HepG2 (cell line): ENCODE measurements around the gene EFNA4. TPM values are rescaled to one million over a fixed set of nuclear protein-coding genes. Genes with fewer than 3 reads are reported as not detected.

Source experiments
- CBX1 ChIP-seq: IDR thresholded peaks from one replicate; pipeline ENCODE4 v1.6.1; 2016; ENCODE audit warnings: antibody characterized with exemption, low read depth
- FOXC1 ChIP-seq: sonication (generic); formaldehyde crosslinking; IDR thresholded peaks from 2 replicates; pipeline ENCODE4 v1.8.0; 2022; ENCODE audit warnings: mild to moderate bottlenecking, missing genetic modification reagents, borderline replicate concordance
- FOXK1 ChIP-seq: sonication (generic); formaldehyde crosslinking; IDR thresholded peaks from 2 replicates; pipeline ENCODE4 v1.4.0; 2020; ENCODE audit warnings: low read depth, missing genetic modification reagents, borderline replicate concordance
- HCFC1 ChIP-seq: fragments of 150-350 bp; IDR thresholded peaks from 2 replicates; pipeline ENCODE4 v1.6.1; 2014; ENCODE audit warnings: low read depth, low read length
- HNRNPLL ChIP-seq: fragments of 200-400 bp; formaldehyde crosslinking; IDR thresholded peaks from 2 replicates; pipeline ENCODE4 v1.6.1; 2017; ENCODE audit warnings: mild to moderate bottlenecking, low read depth, low read length; ENCODE audit not compliant: poor library complexity, severe bottlenecking
- KDM6A ChIP-seq: IDR thresholded peaks from 2 replicates; pipeline ENCODE4 v1.6.1; 2016; ENCODE audit warnings: low read depth
- LCORL ChIP-seq, 2 experiments: fragments of 450-650 bp in 1 of 2; sonication (generic) in 1 of 2; formaldehyde crosslinking in 1 of 2; IDR thresholded peaks; 2 replicates each; pipeline versions ENCODE4 v1.5.0 to v1.6.1; 2017 to 2020; ENCODE audit warnings: antibody characterized with exemption in 1 of 2, missing genetic modification reagents in 1 of 2
- MIER2 ChIP-seq: IDR thresholded peaks from 2 replicates; pipeline ENCODE4 v1.6.1; 2016; ENCODE audit warnings: missing biosample characterization, missing genetic modification reagents
- NCOA2 ChIP-seq: sonication (generic); formaldehyde crosslinking; IDR thresholded peaks from 2 replicates; pipeline ENCODE4 v1.8.0; 2022; ENCODE audit warnings: inconsistent platforms
- NFE2 ChIP-seq: sonication (generic); formaldehyde crosslinking; IDR thresholded peaks from 2 replicates; pipeline ENCODE4 v1.4.0; 2020; ENCODE audit warnings: missing genetic modification reagents
- NFKBIZ ChIP-seq: IDR thresholded peaks from 2 replicates; pipeline ENCODE4 v1.6.1; 2018; ENCODE audit warnings: missing genetic modification reagents, missing compliant biosample characterization
- NR2F1 ChIP-seq, 2 experiments: fragments of 450-650 bp in 1 of 2; formaldehyde crosslinking in 1 of 2; IDR thresholded peaks; 2 replicates each; pipeline versions ENCODE4 v1.5.0 to v1.6.1; 2016 to 2020; ENCODE audit warnings: mild to moderate bottlenecking in 1 of 2, missing compliant biosample characterization in 1 of 2, missing genetic modification reagents in 1 of 2, moderate library complexity in 1 of 2
- ONECUT2 ChIP-seq: sonication (generic); formaldehyde crosslinking; IDR thresholded peaks from 2 replicates; pipeline ENCODE4 v1.4.0; 2020; ENCODE audit warnings: missing genetic modification reagents
- RARA ChIP-seq: IDR thresholded peaks from 2 replicates; pipeline ENCODE4 v1.6.1; 2016; ENCODE audit warnings: missing genetic modification reagents, missing compliant biosample characterization
- SOX5 ChIP-seq: IDR thresholded peaks from 2 replicates; pipeline ENCODE4 v1.6.1; 2016; ENCODE audit warnings: borderline replicate concordance
- SP4 ChIP-seq: sonication (generic); formaldehyde crosslinking; IDR thresholded peaks from 2 replicates; pipeline ENCODE4 v1.8.1; 2023; ENCODE audit warnings: mild to moderate bottlenecking, missing genetic modification reagents
- SRF ChIP-seq: IDR thresholded peaks from 2 replicates; pipeline ENCODE4 v1.6.1; 2011; ENCODE audit warnings: mild to moderate bottlenecking, low read depth, low read length, moderate library complexity
- TBX2 ChIP-seq: sonication (generic); formaldehyde crosslinking; IDR thresholded peaks from 2 replicates; pipeline ENCODE4 v1.5.0; 2020; ENCODE audit warnings: missing genetic modification reagents, mild to moderate bottlenecking, borderline replicate concordance
- ZBTB20 ChIP-seq: sonication (generic); formaldehyde crosslinking; IDR thresholded peaks from 2 replicates; pipeline ENCODE4 v1.8.1; 2023; ENCODE audit warnings: missing genetic modification reagents, low read depth, mild to moderate bottlenecking, borderline replicate concordance
- ZBTB7A ChIP-seq: sonication (generic); formaldehyde crosslinking; IDR thresholded peaks from 2 replicates; pipeline ENCODE4 v1.8.0; 2022; ENCODE audit warnings: mild to moderate bottlenecking, missing genetic modification reagents
- ZNF124 ChIP-seq: sonication (generic); formaldehyde crosslinking; IDR thresholded peaks from 2 replicates; pipeline ENCODE4 v1.4.0; 2020; ENCODE audit warnings: missing genetic modification reagents
- ZNF143 ChIP-seq: sonication (generic); formaldehyde crosslinking; IDR thresholded peaks from 2 replicates; pipeline ENCODE4 v1.4.0; 2020; ENCODE audit warnings: missing genetic modification reagents
- ZNF260 ChIP-seq: sonication (generic); formaldehyde crosslinking; IDR thresholded peaks from 2 replicates; pipeline ENCODE4 v1.4.0; 2020; ENCODE audit warnings: missing genetic modification reagents, low read depth, mild to moderate bottlenecking, borderline replicate concordance
- ZNF563 ChIP-seq: sonication (generic); formaldehyde crosslinking; IDR thresholded peaks from 2 replicates; pipeline ENCODE4 v1.8.0; 2022; ENCODE audit warnings: mild to moderate bottlenecking, moderate library complexity, missing genetic modification reagents
- ZNF737 ChIP-seq: sonication (generic); formaldehyde crosslinking; IDR thresholded peaks from 2 replicates; pipeline ENCODE4 v1.5.0; 2020; ENCODE audit warnings: missing genetic modification reagents, mild to moderate bottlenecking, borderline replicate concordance
- ZSCAN29 ChIP-seq: sonication (generic); formaldehyde crosslinking; conservative IDR thresholded peaks from 2 replicates; pipeline ENCODE4 v1.4.0; 2020; ENCODE audit warnings: mild to moderate bottlenecking, missing genetic modification reagents
- polyA plus RNA-seq, 8 experiments: library from polyadenylated mRNA; depleted of rRNA in 3 of 8; stranded (reverse) in 7 of 8; unstranded in 1 of 8; fragments of >200 nt; fragmentation: Illumina TruSeq in 4 of 8; extraction: Trizol in 4 of 8; gene quantifications; 2 replicates each; pipeline versions ENCODE4 v1.2.1 to v1.2.3, GENCODE V29; 2011 to 2016; ENCODE audit warnings: low read depth in 4 of 8, missing spikeins in 1 of 8, mixed read lengths in 1 of 8; ENCODE audit not compliant: insufficient read depth in 1 of 8
- total RNA-seq, 5 experiments: library from RNA; depleted of rRNA; stranded (reverse); fragments of >200 nt; fragmentation: Illumina TruSeq; extraction: Trizol; gene quantifications; 2 replicates each; pipeline ENCODE4 v1.2.3, GENCODE V29; 2016; ENCODE audit warnings: low read depth in 1 of 5
- TF ChIP-seq, protein P1 (sequence below): conservative IDR thresholded peaks from 2 replicates; pipeline ENCODE4 v1.6.1; 2018; ENCODE audit warnings: missing genetic modification reagents
- TF ChIP-seq, protein P2 (sequence below): sonication (generic); formaldehyde crosslinking; IDR thresholded peaks from 2 replicates; pipeline ENCODE4 v1.5.1; 2020; ENCODE audit warnings: mild to moderate bottlenecking, missing genetic modification reagents

EFNA4 gene
- total and polyA plus RNA-seq, 2 of the 13 experiments (the other 11 are each of a cell fraction or from before 2014, with no cell fraction given) = 12.0 to 17.2 TPM

GRCh38 chr1:155084722-155085503 lies 21.4 kb downstream of the EFNA4 start (continued):
- TF ChIP-seq ZSCAN29 (peak; percentile 98), CBX1 (peak; percentile 32), RARA (0 out of 2 replicates have a peak, but pooled peaks have one; percentile 15), ZNF124 (0 out of 2 replicates have a peak, but pooled peaks have one; percentile 61), TBX2 (CRISPR knock-in tag) (peak; percentile 55; the same call in 1 of the 2 replicates), KDM6A (CRISPR knock-in tag) (no peak), ZNF143 (CRISPR knock-in tag) (no peak), HCFC1 (no peak), LCORL (IDR thresholded peaks at IDR 0.05) (no peak), LCORL (CRISPR knock-in tag; IDR thresholded peaks at IDR 0.05) (peak; percentile 90), SP4 (peak; percentile 60), ZBTB7A (CRISPR knock-in tag) (no peak), NFE2 (CRISPR knock-in tag) (no peak), ZNF737 (CRISPR knock-in tag) (no peak), HNRNPLL (peak; percentile 87), MIER2 (peak; percentile 44; the same call in 1 of the 2 replicates), SRF (no peak; the same call in 1 of the 2 replicates), ONECUT2 (CRISPR knock-in tag) (no peak), NCOA2 (CRISPR knock-in tag) (peak; percentile 20; the same call in 1 of the 2 replicates), FOXC1 (peak; percentile 88), ZNF260 (CRISPR knock-in tag) (no peak), NR2F1 (CRISPR knock-in tag; IDR thresholded peaks at IDR 0.05) (no peak), FOXK1 (0 out of 2 replicates have a peak, but pooled peaks have one; percentile 57), ZNF563 (0 out of 2 replicates have a peak, but pooled peaks have one; percentile 36), ZBTB20 (CRISPR knock-in tag) (peak; percentile 37; the same call in 1 of the 2 replicates), SOX5 (CRISPR knock-in tag) (peak; percentile 55), NFKBIZ (no peak)
- TF ChIP-seq, protein P1, sequence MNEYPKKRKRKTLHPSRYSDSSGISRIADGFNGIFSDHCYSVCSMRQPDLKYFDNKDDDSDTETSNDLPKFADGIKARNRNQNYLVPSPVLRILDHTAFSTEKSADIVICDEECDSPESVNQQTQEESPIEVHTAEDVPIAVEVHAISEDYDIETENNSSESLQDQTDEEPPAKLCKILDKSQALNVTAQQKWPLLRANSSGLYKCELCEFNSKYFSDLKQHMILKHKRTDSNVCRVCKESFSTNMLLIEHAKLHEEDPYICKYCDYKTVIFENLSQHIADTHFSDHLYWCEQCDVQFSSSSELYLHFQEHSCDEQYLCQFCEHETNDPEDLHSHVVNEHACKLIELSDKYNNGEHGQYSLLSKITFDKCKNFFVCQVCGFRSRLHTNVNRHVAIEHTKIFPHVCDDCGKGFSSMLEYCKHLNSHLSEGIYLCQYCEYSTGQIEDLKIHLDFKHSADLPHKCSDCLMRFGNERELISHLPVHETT (CRISPR knock-in tag) = no peak; the same call in 1 of the 2 replicates
- TF ChIP-seq, protein P2, sequence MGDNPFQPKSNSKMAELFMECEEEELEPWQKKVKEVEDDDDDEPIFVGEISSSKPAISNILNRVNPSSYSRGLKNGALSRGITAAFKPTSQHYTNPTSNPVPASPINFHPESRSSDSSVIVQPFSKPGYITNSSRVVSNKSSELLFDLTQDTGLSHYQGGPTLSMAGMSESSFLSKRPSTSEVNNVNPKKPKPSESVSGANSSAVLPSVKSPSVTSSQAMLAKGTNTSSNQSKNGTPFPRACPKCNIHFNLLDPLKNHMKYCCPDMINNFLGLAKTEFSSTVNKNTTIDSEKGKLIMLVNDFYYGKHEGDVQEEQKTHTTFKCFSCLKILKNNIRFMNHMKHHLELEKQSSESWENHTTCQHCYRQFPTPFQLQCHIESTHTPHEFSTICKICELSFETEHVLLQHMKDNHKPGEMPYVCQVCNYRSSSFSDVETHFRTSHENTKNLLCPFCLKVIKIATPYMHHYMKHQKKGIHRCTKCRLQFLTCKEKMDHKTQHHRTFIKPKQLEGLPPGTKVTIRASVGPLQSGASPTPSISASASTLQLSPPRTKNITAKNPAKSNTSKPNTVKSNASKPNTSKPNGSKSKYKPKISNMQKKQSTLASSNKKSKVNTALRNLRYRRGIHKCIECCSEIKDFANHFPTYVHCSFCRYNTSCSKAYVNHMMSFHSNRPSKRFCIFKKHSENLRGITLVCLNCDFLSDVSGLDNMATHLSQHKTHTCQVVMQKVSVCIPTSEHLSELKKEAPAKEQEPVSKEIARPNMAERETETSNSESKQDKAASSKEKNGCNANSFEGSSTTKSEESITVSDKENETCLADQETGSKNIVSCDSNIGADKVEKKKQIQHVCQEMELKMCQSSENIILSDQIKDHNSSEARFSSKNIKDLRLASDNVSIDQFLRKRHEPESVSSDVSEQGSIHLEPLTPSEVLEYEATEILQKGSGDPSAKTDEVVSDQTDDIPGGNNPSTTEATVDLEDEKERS (CRISPR knock-in tag) = peak; percentile 78; the same call in 1 of the 2 replicates
